ENCODE measurements around the gene EIF3B.
"Not testable (repeated sequence)": the region's sequence is repeated elsewhere in the genome, so short reads cannot be mapped to it uniquely, and the experiment has no call there.

The EIF3B gene

GRCh38 chr7:2354186-2354938 lies at the start of gene EIF3B:
EIF3B (plus strand) TSS chr7:2354827; CDS start chr7:2354922, 95 bp downstream.
- H3K27me3 ChIP-seq (ENCODE audit: control insufficient read depth, insufficient read depth, low read length), result no peaks in the 10 kb centered on the region
- no peaks in the 10 kb centered on the region for H3K9me3 ChIP-seq (ENCODE audit: control insufficient read depth, insufficient read depth, low read length)
- peaks cover 38% of the 10 kb centered on the region for H3K36me3 ChIP-seq (ENCODE audit: control insufficient read depth, insufficient read depth, low read length)
- peak within 1 kb of the TSS; percentile 99 for H3K27ac ChIP-seq (ENCODE audit: low read depth, low read length)
- no peaks in the 10 kb centered on the region; the same call in 1 of the 2 replicates for H3K4me1 ChIP-seq (ENCODE audit: control insufficient read depth, insufficient read depth, low read length)
- H3K4me3 ChIP-seq (ENCODE audit: low read depth, low read length), result peak within 1 kb of the TSS; percentile 92
- peak within 1 kb of the TSS; percentile 100 for H3K9ac ChIP-seq (ENCODE audit: low read depth, low read length)

DNA sequence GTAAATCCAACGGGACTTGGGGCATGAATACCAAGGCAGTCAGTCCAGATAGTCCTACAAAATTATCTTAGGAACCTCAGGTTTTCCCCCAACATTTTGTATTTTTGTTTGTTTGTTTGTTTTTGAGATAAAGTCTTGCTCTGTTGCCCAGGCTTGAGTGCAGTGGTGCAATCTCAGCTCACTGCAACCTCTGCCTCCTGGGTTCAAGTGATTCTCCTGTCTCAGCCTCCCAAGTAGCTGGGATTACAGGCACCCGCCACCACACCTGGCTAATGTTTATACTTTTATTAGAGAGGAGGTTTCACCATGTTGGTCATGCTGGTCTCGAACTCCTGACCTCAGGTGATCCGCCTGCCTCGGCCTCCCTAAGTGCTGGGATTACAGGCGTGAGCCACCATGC lies 49.4 kb upstream of the EIF3B start:
- not testable (repeated sequence) for H3K9me3 ChIP-seq (ENCODE audit: control insufficient read depth, insufficient read depth, low read length); H3K36me3 ChIP-seq (ENCODE audit: control insufficient read depth, insufficient read depth, low read length); H3K9ac ChIP-seq (ENCODE audit: low read depth, low read length); H3K27ac ChIP-seq (ENCODE audit: low read depth, low read length); H3K4me3 ChIP-seq (ENCODE audit: low read depth, low read length); H3K27me3 ChIP-seq (ENCODE audit: control insufficient read depth, insufficient read depth, low read length)
- peaks cover 16% of the 10 kb centered on the region for H3K4me1 ChIP-seq (ENCODE audit: control insufficient read depth, insufficient read depth, low read length)

GRCh38 chr7:2306688-2307087 lies 47.9 kb upstream of the EIF3B start:
- Histone ChIP-seq H3K4me1 (ENCODE audit: control insufficient read depth, insufficient read depth, low read length) (peaks cover 8% of the 10 kb centered on the region), H3K27ac (ENCODE audit: low read depth, low read length) (no peak overlapping the region), H3K9me3 (ENCODE audit: control insufficient read depth, insufficient read depth, low read length) (0 out of 2 replicates have a peak, but pooled peaks cover under 1% of the 10 kb centered on the region), H3K27me3 (ENCODE audit: control insufficient read depth, insufficient read depth, low read length) (no peaks in the 10 kb centered on the region), H3K36me3 (ENCODE audit: control insufficient read depth, insufficient read depth, low read length) (no peaks in the 10 kb centered on the region), H3K4me3 (ENCODE audit: low read depth, low read length) (no peak overlapping the region), H3K9ac (ENCODE audit: low read depth, low read length) (no peak overlapping the region)

GRCh38 chr7:2307690-2308107 lies 46.9 kb upstream of the EIF3B start:
- Histone ChIP-seq H3K9me3 (ENCODE audit: control insufficient read depth, insufficient read depth, low read length) (no peaks in the 10 kb centered on the region), H3K27me3 (ENCODE audit: control insufficient read depth, insufficient read depth, low read length) (no peaks in the 10 kb centered on the region), H3K4me1 (ENCODE audit: control insufficient read depth, insufficient read depth, low read length) (peaks cover 7% of the 10 kb centered on the region), H3K9ac (ENCODE audit: low read depth, low read length) (no peak overlapping the region), H3K4me3 (ENCODE audit: low read depth, low read length) (no peak overlapping the region), H3K36me3 (ENCODE audit: control insufficient read depth, insufficient read depth, low read length) (no peaks in the 10 kb centered on the region), H3K27ac (ENCODE audit: low read depth, low read length) (no peak overlapping the region)

GRCh38 chr7:2309889-2310331 lies 44.7 kb upstream of the EIF3B start:
- no peak overlapping the region for H3K4me3 ChIP-seq (ENCODE audit: low read depth, low read length)
- peak overlapping the region; percentile 78 for H3K27ac ChIP-seq (ENCODE audit: low read depth, low read length)
- no peak overlapping the region for H3K9ac ChIP-seq (ENCODE audit: low read depth, low read length)
- no peaks in the 10 kb centered on the region for H3K36me3 ChIP-seq (ENCODE audit: control insufficient read depth, insufficient read depth, low read length)
- H3K27me3 ChIP-seq (ENCODE audit: control insufficient read depth, insufficient read depth, low read length), result no peaks in the 10 kb centered on the region
- H3K9me3 ChIP-seq (ENCODE audit: control insufficient read depth, insufficient read depth, low read length), result no peaks in the 10 kb centered on the region
- peaks cover 7% of the 10 kb centered on the region for H3K4me1 ChIP-seq (ENCODE audit: control insufficient read depth, insufficient read depth, low read length)

- Histone ChIP-seq H3K4me1 (ENCODE audit: control insufficient read depth, insufficient read depth, low read length) (peaks cover 7% of the 10 kb centered on the region), H3K9ac (ENCODE audit: low read depth, low read length) (no peak overlapping the region), H3K4me3 (ENCODE audit: low read depth, low read length) (no peak overlapping the region)
Observed at GRCh38 chr7:2312267-2312929, 42.2 kb upstream of the EIF3B start.

GRCh38 chr7:2313450-2314208 lies 41.0 kb upstream of the EIF3B start:
- Histone ChIP-seq H3K4me3 (ENCODE audit: low read depth, low read length) (peak overlapping the region; percentile 83), H3K36me3 (ENCODE audit: control insufficient read depth, insufficient read depth, low read length) (no peaks in the 10 kb centered on the region), H3K27me3 (ENCODE audit: control insufficient read depth, insufficient read depth, low read length) (no peaks in the 10 kb centered on the region; the same call in 1 of the 2 replicates), H3K4me1 (ENCODE audit: control insufficient read depth, insufficient read depth, low read length) (peaks cover 7% of the 10 kb centered on the region), H3K9ac (ENCODE audit: low read depth, low read length) (peak overlapping the region; percentile 78; the same call in 1 of the 2 replicates), H3K27ac (ENCODE audit: low read depth, low read length) (peak overlapping the region; percentile 35), H3K9me3 (ENCODE audit: control insufficient read depth, insufficient read depth, low read length) (no peaks in the 10 kb centered on the region)

More at GRCh38 chr7:2312267-2312929, 42.2 kb upstream of the EIF3B start:
- H3K9me3 ChIP-seq (ENCODE audit: control insufficient read depth, insufficient read depth, low read length), result no peaks in the 10 kb centered on the region
- no peaks in the 10 kb centered on the region; the same call in 1 of the 2 replicates for H3K27me3 ChIP-seq (ENCODE audit: control insufficient read depth, insufficient read depth, low read length)
- no peak overlapping the region for H3K27ac ChIP-seq (ENCODE audit: low read depth, low read length)
- no peaks in the 10 kb centered on the region for H3K36me3 ChIP-seq (ENCODE audit: control insufficient read depth, insufficient read depth, low read length)

GRCh38 chr7:2314209-2314955 lies 40.2 kb upstream of the EIF3B start, which contains the start of gene SNX8:
SNX8 (minus strand) TSS chr7:2314441; CDS start chr7:2314421, 20 bp downstream.
- H3K4me3 ChIP-seq (ENCODE audit: low read depth, low read length), result peak within 1 kb of the TSS; percentile 83
- H3K36me3 ChIP-seq (ENCODE audit: control insufficient read depth, insufficient read depth, low read length), result no peaks in the 10 kb centered on the region
- peak within 1 kb of the TSS; percentile 78 for H3K9ac ChIP-seq (ENCODE audit: low read depth, low read length)
- peaks cover 7% of the 10 kb centered on the region for H3K4me1 ChIP-seq (ENCODE audit: control insufficient read depth, insufficient read depth, low read length)
- H3K9me3 ChIP-seq (ENCODE audit: control insufficient read depth, insufficient read depth, low read length), result no peaks in the 10 kb centered on the region
- H3K27me3 ChIP-seq (ENCODE audit: control insufficient read depth, insufficient read depth, low read length), result no peaks in the 10 kb centered on the region; the same call in 1 of the 2 replicates
- H3K27ac ChIP-seq (ENCODE audit: low read depth, low read length), result peak within 1 kb of the TSS; percentile 35

GRCh38 chr7:2314956-2315530 lies 39.6 kb upstream of the EIF3B start:
- H3K36me3 ChIP-seq (ENCODE audit: control insufficient read depth, insufficient read depth, low read length); H3K9ac ChIP-seq (ENCODE audit: low read depth, low read length); H3K27me3 ChIP-seq (ENCODE audit: control insufficient read depth, insufficient read depth, low read length); H3K4me1 ChIP-seq (ENCODE audit: control insufficient read depth, insufficient read depth, low read length); H3K9me3 ChIP-seq (ENCODE audit: control insufficient read depth, insufficient read depth, low read length); H3K27ac ChIP-seq (ENCODE audit: low read depth, low read length): not testable (repeated sequence)
- H3K4me3 ChIP-seq (ENCODE audit: low read depth, low read length), result peak overlapping the region; percentile 62

DNA sequence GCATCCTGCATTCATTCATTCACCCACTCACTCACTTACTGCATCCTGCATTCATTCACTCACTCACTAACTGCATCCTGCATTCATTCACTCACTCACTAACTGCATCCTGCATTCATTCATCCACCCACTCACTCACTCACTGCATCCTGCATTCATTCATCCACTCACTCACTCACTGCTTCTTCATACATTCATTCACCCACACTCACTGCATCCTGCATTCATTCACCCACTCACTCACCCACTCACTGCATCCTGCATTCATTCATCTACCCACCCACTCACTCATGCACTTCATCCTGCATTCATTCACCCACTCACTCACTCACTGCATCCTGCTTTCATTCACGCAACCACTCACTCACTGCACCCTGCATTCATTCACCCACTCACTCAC lies 38.8 kb upstream of the EIF3B start:
- H3K27me3 ChIP-seq (ENCODE audit: control insufficient read depth, insufficient read depth, low read length), result no peaks in the 10 kb centered on the region; the same call in 1 of the 2 replicates
- no peaks in the 10 kb centered on the region for H3K36me3 ChIP-seq (ENCODE audit: control insufficient read depth, insufficient read depth, low read length)
- no peak overlapping the region for H3K4me3 ChIP-seq (ENCODE audit: low read depth, low read length)
- H3K9me3 ChIP-seq (ENCODE audit: control insufficient read depth, insufficient read depth, low read length), result no peaks in the 10 kb centered on the region
- no peaks in the 10 kb centered on the region for H3K4me1 ChIP-seq (ENCODE audit: control insufficient read depth, insufficient read depth, low read length)
- no peak overlapping the region for H3K27ac ChIP-seq (ENCODE audit: low read depth, low read length)
- H3K9ac ChIP-seq (ENCODE audit: low read depth, low read length), result no peak overlapping the region

All from HUES48 (cell line).